Measurements from ENCODE around the gene SLC4A1.

The SLC4A1 gene

DNA sequence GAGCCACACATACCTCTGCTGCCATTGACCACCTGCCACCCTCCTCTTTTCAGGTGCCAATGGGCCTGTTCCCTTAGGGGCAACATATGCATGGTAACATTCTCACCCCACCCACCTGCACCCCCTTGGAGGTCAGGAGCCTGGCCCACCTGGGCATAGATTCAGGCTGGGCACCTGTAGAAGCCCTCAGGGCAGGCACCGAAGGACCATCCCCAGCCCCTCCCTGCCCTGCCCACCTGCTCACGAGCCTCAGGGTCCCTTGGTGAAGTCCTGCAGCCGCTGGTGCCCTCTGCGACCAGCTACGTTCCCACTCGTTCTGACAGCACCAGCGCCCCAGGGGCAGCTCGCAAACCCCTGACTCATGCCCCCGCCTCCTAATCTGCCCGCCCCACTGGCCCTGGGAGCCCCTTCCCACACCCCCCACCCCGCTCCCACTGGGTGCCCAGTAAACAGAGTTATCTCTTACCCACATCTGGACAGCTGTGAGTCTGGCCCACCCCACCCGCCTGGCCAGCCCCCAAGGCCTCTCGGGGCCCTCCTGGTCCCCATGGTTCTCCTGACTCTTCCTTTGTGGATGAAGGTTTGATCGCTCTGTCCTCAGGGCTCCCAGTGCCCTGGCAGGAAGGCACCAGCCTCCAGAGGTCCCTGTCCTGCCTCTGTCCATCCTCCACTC, at the start of gene SLC4A1:
Gene SLC4A1 (minus strand): TSS at position 318 of the 673 bp plus-strand sequence. CDS start 5,269 bp downstream, outside the sequence.
- no peak for DNase-seq

DNA sequence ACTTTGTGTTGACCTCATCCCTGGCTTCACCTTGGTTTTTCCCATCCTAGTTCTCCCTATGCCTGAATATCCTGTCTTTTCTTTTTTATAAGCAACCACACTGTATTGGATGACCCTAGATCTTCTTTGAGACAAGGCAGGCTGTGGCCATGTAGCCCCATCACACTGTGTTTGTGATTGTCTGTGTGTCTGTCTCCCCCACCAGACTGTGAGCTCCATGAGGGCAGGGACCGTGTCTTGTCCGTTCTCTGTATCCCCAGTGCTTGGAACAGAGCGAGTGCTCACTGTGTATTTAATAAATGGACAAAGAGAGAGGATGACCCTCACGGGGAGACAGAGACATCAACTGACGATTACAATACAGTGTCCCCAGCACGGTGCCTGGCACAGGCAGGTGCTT, 49.6 kb upstream of the SLC4A1 start:
- no peak for DNase-seq

DNA sequence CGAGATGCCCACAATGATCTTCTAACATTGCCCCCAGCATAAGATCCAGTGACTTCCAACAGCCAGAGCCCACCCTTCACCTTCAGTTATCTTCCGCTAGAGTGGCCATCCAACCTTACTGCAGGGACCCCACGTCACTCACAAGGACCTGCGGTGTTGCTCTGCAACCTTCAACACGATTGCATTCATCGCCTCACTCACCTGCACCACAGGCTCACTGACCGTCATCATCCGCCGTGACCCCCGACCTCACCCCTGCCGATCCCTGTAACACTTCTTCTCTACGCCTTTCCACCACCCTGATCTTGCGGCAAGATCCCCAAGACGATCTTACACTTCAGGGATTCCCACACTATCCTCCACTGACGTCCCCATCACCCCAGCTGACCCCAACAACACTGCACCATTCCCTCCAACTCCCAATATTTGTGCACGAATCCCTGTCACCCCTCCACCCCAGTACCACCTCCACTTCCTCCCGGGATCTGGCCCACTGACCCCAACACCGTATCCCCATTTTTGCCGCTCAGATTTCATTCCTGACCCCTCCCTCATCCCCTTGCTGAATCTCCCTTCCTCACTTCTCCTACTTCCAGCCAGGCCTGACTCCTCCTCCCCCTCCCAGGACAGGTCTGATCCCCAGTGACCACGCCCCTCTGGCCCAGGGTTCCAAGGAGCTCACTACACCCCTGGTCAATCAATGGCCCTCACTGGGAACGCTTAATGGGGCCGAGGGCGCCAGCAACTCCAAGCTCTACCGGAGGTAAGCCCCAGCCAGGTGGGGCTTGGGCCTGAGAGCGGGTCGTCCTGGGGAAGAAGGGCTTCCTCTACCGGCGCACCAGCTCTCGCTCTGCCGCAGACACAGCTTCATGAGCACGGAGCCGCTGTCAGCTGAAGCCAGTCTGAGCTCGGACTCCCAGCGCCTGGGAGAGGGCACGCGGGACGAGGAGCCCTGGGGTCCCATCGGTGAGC, 48.1 kb upstream of the SLC4A1 start:
- no peak for DNase-seq

DNA sequence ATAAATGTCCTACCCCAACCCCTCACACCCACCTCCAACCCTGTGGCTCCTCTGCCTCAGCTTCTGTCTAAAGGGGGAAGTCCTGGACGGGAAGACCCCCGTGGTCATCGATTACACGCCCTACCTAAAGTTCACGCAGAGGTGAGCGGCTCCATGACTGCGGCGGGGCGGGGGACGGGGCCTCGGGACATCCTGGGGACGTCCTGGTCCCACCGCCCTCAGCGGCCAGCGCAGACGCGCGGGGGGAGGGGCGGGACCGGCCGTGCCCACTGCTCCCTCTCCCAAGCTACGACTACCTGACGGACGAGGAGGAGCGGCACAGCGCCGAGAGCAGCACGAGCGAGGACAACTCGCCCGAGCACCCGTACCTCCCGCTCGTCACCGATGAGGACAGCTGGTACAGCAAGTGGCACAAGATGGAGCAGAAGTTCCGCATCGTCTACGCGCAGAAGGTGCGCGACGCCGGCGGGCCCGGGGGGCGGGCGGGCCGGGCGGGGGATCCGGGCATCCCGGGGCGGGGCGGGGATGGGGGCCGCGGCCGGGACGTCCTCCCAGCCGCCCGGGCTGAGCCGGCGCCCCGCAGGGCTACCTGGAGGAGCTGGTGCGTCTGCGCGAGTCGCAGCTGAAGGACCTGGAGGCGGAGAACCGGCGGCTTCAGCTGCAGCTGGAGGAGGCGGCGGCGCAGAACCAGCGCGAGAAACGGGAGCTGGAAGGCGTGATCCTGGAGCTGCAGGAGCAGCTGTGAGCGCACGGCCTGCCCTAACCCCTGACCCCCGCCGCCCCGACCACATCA, 47.1 kb upstream of the SLC4A1 start:
- no peak for DNase-seq

DNA sequence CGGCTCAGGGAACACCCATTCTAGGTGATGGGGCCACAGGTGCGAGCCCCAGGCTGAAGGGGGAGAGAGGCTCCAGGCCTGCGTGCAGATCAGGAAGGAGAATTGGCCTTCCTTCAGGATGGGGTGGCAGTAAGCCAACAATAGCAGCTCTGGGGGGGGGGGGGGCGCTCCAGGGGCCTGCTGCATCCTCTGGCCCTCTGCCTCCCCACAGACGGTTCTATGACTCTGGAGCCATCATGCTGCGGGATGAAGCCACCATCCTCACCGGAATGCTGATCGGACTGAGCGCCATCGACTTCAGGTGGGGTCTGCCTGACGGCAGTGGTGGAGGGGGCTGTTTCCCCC, 46.6 kb upstream of the SLC4A1 start:
- no peak for DNase-seq

DNA sequence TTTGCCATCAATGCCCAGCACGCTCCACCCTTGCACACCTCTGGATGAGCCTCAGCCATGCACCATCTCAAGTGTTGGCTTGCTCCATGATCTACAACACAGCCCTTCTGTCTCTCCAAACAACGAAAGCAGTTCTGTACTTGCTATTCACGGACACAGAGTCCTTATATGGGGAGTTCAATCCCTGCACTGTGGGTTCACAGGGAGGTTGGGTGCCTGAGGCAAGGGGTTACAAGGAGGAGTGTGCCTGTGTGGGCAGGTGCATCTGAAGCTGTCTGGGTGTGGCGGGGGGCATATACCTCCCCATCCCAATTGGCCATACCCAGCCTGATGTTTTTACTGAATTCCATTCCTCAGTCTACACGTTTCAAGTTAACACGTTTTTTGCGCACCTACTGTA, 46.1 kb upstream of the SLC4A1 start:
- DNase-seq = no peak

DNA sequence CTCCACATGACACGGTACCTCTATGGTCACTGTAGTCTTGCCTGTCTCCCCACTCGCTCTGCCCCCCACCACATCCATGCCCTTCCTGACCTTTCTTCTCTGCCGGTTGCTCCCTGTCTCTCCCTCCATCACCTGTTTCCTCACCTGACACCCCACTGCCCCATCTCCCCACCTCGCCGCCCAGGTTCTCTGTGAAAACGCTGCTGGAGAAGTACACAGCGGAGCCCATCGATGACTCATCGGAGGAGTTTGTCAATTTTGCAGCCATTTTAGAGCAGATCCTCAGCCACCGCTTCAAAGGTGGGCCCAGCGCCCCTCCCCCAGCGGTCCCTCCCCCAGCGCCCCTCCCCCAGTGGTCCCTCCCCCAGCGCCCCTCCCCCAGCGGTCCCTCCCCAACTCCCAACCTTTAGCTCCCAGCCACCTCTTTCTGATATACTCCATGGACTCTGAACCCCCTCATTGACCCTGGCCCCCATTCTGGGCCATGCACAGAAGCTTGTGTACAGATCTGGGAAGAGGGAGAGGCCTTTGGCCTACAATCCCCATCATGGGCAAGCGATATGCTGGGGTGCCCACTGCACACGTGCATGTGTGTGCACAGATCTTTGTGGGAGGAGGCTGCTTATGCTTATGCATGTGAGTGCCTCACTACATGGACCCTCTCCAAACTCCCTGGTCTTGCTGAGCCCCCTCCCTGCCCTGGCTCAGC, 44.6 kb upstream of the SLC4A1 start:
- DNase-seq = no peak

DNA sequence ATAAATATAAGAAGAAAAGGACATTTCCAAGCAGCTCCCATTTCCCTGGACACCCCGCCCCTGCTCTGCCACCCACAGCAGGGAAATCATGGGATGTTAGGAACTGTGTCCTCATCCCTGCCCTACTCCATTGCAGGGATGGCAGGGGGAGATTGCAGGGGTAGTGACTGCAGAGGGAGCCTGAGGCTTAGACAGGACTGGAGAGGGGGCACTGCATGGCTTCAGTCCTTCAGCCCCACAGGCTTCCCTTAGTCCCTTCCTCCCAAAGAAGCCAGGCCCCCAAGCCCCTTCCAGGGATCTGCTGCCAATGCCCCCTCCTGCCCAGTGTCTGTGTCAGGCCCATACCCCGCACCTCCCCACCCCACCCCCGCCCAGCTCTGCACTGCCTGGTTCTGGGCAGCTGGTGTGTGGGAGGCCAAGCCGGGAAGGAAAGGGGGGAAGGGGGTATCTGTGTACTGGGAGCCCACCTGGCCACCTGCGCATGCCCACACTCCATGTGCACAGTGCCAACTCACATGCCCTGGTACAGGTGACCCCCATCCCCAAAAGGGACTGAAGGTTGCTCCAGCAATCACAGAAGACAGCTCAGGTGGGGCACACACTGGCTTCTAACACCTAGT, 43.7 kb upstream of the SLC4A1 start:
- no peak for DNase-seq

DNA sequence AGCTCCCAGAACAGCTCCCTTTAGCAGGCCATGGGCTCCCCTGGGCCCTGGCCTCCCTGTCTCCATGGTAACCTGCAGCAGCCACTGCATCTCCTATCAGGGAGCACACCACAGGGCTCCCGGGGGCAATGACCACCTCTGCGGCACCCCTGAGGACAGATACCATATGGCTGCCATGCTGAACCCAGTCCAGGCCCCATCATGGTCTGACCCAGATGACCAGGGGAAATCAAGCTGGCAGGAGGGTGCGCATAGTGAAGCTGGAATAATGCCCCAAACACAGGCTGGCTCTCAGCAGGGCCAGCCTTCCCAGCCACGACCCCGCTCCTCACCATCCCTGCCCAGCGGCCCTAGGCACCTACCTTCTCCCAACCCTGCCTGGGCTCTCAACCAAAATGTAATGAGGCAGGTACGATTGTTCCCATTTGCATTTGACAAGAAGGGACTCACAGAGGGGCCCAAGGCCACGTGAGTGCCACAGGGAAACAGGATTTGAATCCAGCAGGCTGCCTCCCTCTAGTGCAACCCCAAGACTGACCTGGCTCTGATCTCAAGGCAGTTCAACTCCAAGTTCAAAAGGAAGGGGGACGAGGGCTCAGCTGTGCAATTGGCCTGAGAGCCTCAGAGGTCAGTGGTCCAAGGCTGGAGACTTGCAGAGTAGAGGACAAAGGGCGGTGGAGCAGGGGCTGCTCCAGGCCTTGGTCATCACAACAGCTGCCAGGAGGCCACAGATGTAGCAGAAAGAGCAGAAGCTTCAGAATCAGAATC, 42.9 kb upstream of the SLC4A1 start:
- DNase-seq = peak; percentile 38

DNA sequence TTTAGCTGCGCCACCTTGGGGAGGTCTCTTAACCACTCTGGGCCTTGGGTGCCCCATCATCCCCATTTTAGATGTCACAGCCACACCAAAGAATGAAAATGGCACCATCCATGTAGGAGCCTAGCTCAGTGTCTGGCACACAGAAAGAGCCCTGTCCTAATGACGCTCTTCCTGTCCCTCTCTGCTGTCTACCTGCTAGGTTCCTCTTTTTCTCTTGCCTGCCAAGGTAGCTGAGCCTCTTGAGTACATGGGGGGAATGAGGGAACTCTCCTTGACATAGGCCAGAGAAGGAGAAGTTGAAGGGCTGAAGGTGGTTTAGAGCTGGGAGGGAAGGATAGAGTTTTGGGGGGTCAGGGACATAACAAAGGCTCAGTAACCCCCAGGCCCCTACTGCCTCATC, 42.3 kb upstream of the SLC4A1 start:
- no peak for DNase-seq

DNA sequence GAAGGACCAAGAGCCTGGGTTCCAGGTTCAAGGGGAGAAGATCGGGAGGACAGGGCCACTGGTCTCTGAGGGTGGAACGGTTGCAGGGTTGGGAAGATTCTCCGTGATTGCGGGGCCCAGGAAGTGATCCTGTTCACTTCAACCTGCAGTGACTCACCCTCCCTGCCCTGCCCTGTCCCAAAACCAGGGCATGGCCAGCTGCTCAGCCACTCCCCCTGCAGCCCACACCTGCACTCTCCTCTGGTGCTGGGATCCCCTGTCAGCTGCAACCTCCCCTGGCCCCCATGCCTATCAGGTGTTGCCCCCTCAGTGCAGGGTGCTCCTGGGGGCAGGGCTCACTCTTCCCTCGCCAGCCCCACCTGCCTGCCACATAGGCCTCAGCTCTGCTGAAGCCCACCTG, 41.5 kb upstream of the SLC4A1 start:
- no peak for DNase-seq

DNA sequence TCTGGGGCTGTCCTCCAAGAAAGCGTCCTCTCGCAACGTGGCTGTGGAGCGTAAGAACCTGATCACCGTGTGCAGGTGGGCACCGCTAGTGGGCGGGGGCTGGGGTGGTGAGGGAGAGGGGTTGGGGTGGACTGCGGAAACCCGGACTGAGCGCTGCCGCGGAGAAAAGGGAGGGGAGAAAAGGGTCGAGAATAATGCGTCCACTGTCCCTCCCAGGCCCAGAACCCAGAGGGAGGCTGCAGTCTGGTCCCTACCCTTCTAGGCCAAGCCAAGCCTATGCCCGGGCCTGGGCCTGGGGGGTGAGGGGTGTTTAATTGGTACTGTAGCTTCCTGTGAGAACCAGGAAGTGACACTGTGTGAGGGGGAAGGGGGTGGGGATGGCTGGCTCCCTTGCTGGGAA, 40.9 kb upstream of the SLC4A1 start:
- peak; percentile 43 for DNase-seq

DNA sequence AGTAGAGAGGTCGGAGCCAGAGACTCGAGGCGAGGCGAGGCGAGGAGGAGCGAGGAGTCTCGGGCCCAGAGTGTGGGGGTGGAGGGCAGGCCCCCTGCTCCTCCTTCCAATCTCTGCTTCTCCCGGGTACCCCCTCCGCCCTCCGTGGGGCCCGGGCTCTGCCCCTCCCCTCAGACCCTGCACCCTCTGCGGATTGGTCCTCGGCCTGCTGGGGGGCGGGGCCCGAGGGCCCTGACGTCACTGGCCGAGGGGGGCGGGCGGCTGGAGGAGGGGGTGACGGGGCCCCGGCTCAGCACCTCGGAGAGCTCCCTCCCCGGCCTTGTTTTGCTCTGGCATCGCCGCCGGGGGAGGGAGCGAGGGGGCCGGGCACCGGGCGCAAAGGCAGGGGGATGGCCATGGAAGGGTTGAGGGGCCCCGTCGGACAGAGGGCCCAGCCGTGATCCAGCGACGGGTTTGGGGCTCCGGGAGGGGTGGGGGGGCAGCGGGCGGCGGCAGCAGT, 40.4 kb upstream of the SLC4A1 start, which contains the start of gene RUNDC3A:
Gene RUNDC3A (plus strand): TSS at position 282 of the 499 bp plus-strand sequence. CDS start 232 bp downstream, outside the sequence.
- peak; percentile 92 for DNase-seq

DNA sequence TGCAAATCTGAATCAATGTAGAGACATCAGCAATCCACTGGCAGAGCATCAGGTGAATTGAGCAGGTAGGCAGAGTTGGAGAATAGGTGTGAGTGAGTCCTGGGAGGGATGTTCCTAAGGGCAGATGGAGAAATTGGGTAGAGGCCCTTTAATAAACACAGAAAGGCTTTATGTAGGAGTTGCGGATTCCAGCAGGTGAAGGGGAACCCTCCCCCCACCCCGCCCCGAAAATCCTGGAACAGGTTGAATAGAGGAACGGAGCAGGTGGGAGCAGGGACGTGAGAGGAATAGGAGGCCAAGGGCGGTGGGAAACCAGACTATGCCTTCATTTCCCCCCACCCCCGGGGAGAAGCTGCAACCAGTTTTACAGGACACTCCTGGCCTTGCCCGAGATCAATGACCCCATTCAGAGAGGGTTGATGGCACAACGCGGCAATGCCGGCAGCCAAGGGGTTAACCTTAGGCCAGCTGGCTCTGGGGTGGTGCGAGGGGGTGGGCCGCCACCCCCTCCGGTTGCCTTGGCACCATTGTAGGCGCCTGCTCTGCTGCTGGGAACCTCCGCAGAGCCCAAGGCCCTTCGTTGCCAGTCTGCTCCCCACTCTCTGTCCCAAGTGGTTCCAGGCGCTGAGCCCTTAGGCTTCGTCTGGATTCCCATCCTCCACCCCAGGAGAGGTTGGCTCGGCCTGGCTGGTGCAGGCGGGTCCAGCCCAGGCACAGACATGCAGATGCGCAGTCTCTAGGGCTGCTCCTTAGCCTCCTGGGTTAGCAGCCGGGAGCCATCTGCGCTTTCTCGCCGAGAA, 39.7 kb upstream of the SLC4A1 start:
- DNase-seq = peak; percentile 88

DNA sequence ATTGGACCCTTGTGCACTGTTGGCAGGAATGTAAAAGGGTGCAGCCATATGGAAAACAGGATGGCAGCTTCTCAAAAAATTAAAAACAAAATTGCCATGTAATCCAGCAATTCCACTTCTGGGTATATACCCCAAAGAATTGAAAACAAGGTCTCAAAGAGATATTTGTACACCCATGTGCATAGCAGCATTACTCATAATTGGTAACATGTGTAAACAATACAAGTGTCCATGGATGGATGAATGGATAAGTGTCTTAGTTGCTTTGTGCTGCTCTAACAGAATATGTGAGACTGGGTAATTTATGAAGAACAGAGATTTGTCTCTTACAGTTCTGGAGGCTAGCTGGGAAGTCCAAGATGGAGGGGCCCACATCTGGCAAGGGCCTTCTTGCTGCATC, 36.7 kb upstream of the SLC4A1 start:
- DNase-seq = no peak

DNA sequence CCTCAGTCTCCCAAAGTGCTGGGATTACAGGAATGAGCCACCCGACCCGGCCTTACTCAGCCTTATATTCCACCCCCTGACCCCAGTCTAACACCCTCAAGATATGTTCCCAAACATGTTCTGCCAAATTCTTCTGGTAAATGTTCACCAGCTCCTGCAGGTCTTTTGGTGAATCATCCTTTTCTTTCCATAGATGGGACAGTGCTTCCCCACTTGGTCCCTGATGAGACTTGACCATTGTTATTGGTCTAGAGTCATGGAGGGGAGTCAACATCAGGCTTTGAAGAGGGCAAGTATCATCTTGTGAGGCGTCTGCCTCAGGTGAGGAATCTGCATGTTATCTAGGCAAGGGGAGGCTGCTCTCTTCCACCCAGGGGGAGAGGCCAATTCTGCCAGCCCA, 30.0 kb upstream of the SLC4A1 start:
- no peak for DNase-seq

DNA sequence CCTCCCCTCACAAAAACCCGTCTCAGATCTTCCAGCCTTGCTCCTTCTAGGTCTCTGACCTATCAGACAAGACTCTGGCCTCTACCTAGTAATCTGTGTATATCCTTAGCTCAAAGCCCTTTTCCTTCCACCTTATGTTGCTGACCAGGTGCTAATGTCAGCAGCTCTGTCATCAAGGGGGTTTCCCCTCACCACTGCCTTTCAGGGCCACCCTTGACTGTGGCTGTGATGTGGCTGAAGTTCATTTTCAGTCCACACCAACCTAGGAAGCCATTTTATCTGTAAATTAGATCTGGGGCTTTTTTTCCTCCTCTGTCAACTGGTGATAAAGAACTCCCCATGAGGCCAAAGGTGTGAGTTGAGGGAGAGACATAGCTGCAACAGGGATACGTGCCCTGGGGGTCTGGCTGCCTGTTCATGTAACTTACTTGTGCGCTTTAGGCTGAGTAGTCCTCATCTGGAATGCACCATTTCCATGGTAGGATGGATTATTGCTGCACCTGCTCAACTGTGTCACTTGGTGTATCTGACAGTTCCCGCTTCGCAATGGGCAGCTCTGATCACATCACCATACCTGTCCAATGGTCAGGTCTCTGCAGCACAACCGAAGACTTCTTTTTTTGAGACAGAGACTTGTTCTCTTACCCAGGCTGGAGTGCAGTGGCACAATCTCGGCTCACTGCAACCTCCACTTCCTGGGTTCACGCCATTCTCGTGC, 25.7 kb upstream of the SLC4A1 start:
- DNase-seq = no peak

DNA sequence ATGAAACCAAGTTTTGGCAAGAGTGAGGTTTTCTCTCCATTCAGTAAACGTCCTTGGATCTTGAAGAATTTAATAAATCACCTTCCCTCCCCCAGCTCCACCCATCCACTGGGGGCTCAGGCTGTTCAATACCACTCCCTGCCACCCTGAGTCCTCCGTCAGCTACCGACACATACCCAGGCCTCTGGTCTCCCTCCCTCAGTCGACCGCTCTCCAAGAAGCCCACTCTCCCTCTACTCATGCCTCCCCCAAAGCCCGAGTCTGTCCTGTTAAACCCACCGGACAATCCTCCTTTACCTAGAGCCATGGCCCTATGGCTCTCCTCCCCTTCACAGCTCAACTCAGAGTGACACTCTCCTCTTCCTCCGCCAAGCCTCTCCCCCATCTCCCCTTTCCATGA, 19.7 kb upstream of the SLC4A1 start:
- DNase-seq = no peak

DNA sequence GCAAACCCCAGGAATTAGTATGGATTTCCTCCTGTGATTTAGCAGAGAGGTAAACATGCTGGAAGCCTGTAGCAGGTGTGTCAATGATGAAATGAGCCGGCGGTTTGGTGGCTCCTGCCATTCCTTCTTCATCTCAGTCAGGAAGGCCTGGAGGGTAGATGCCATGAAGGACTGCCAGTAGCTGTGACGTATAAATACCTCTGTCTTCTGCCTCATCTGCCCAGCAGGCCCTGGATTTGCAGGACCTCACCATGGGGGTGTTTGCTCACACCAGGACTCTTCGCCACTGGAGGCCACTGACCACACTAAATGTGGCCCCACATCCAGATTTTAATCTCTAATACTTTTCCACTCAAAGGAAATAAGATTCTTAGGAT, 16.1 kb upstream of the SLC4A1 start:
- no peak for DNase-seq

All from retina (tissue), 1 donor.